Motor neuron (in vitro differentiated cells): ENCODE data around the gene CD99. TPM values are rescaled to one million over a fixed set of nuclear protein-coding genes. Genes with fewer than 3 reads are reported as not detected.
"Not testable (repeated sequence)": the region's sequence is repeated elsewhere in the genome, so short reads cannot be mapped to it uniquely, and the experiment has no call there.

Source experiments
- ATAC-seq, 8 experiments: fragments of 200-7000 bp; cut with Tn5 transposase; replicated peaks in 6 of 8; 2 replicates each; pipeline ENCODE4 v1.8.0; 2021; ENCODE audit warnings: mild to moderate bottlenecking in 8 of 8, moderate library complexity in 8 of 8
- H3K27ac ChIP-seq, 2 donors: fragments of 250-450 bp; sonication (Bioruptor Pico); 2 replicates each; pipeline ENCODE4 v1.9.0; 2021; ENCODE audit warnings: antibody characterized with exemption in 2 of 2, mild to moderate bottlenecking in 2 of 2, moderate library complexity in 1 of 2
- H3K4me1 ChIP-seq, 2 donors: fragments of 250-450 bp; sonication (Bioruptor Pico); replicated peaks in 1 of 2; 2 replicates each; pipeline ENCODE4 v1.6.1; 2021; ENCODE audit warnings: antibody characterized with exemption in 2 of 2, mild to moderate bottlenecking in 2 of 2, moderate library complexity in 1 of 2
- H3K4me3 ChIP-seq, 5 donors: fragments of 250-450 bp; sonication (Bioruptor Pico); 2 replicates each; pipeline ENCODE4 v1.9.0; 2021; ENCODE audit warnings: antibody characterized with exemption in 5 of 5, mild to moderate bottlenecking in 5 of 5, moderate library complexity in 4 of 5
- WGBS, 10 experiments: fragments of 450-650 bp; shearing (Covaris generic); methylation state at CpG; one replicate each; pipeline ENCODE4 v1.0.0; 2022; 5-methylcytosine and 5-hydroxymethylcytosine counted together
- in situ Hi-C, 9 experiments: fragments of 400-800 bp; cut with MboI; loops; one replicate each; pipeline ENCODE4 v1.15.0; 2021; ENCODE audit warnings: low sequenced_read_pairs in 9 of 9, low pct_unique_long_range_greater_than_20kb in 2 of 9; ENCODE audit not compliant: unreplicated experiment in 9 of 9
- total RNA-seq, 8 experiments: library from RNA; unstranded; fragments of 300-600 nt; gene quantifications; 2 replicates each; pipeline versions ENCODE4 v1.2.3 to v1.2.4, GENCODE V29; 2022

CD99 gene
- total RNA-seq, 8 experiments from 2014 or later, result 35.8 to 430 (median 104) TPM

- H3K27ac ChIP-seq, result no peak overlapping the region
- H3K4me3 ChIP-seq, result no peak overlapping the region
- H3K4me1 ChIP-seq, result no peaks in the 10 kb centered on the region
- 72 to 100% (median 87%) methylated on average over 1 to 8 of the region's 9 CpGs; no CpG with 5 or more reads in 2 of the 10 experiments for WGBS, 10 experiments
- in situ Hi-C loops, result no loop called here
- no peak for ATAC-seq
Measured at GRCh38 chrX:2732076-2732475, 41.0 kb downstream of the CD99 start.

DNA sequence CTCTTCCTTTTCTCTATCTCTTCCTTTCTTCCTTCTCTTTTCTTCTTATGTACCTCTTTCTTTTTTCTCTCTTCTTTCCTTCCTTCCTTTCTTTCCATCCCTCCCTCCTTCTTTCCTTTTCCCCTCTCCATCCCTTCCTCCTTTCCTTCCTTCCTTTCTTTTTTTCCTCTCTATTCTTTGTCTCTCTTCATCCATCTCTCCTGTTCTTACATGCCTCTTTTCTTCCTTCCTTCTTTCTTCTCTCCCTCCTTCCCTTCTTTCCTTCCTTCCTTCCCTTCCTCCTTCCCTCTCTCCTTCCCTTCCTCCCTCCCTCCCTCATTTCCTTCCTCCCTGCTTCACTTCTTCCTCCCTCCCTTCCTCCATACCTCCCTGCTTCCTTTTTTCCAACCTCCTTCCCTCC is 41.6 kb downstream of the CD99 start:
- in situ Hi-C loops, result no loop called here
- Histone ChIP-seq H3K4me3 (no peak overlapping the region), H3K27ac (no peak overlapping the region), H3K4me1 (no peaks in the 10 kb centered on the region)
- no peak for ATAC-seq

DNA sequence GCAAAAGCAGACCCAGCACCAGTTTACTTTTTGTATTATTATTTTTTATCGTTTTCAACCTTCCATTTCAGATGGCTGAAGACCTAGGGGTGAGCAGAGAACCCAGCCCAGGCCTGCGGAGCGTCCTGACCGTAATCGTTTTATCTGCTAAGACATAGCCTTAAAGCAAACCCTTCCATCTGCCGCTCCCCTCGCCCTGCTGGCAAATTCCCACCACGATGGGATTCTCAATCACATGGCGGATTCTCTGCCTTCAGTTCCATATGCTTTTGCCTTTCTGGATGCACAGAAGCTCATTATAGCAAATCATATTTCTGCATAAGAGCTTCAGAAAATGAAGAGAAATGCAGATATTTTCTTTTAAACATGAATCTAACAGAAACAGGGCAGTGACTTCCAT is 42.2 kb downstream of the CD99 start:
- Histone ChIP-seq H3K27ac (no peak overlapping the region), H3K4me1 (no peaks in the 10 kb centered on the region), H3K4me3 (no peak overlapping the region)
- 82 to 100% (median 93%) methylated on average over 1 to 9 of the region's 9 CpGs; no CpG with 5 or more reads in 1 of the 10 experiments for WGBS, 10 experiments
- no peak for ATAC-seq
- in situ Hi-C loops, result no loop called here

GRCh38 chrX:2735270-2735669 is 44.2 kb downstream of the CD99 start:
- in situ Hi-C loops, result no loop called here
- WGBS, 10 experiments, result 90 to 100% (median 100%) methylated on average over 1 to 4 of the region's 4 CpGs; no CpG with 5 or more reads in 1 of the 10 experiments
- no peak overlapping the region for H3K4me3 ChIP-seq
- no peak for ATAC-seq
- no peak overlapping the region for H3K27ac ChIP-seq
- H3K4me1 ChIP-seq, result no peaks in the 10 kb centered on the region

GRCh38 chrX:2740672-2741071 is 49.6 kb downstream of the CD99 start:
- Histone ChIP-seq H3K27ac (no peak overlapping the region), H3K4me1 (no peaks in the 10 kb centered on the region), H3K4me3 (no peak overlapping the region)
- ATAC-seq, result no peak
- in situ Hi-C loops, result no loop called here
- 69 to 100% (median 89%) methylated on average over 1 to 11 of the region's 11 CpGs; no CpG with 5 or more reads in 4 of the 10 experiments for WGBS, 10 experiments

- 95 to 100% (median 100%) methylated on average over 1 to 3 of the region's 3 CpGs; no CpG with 5 or more reads in 1 of the 10 experiments for WGBS, 10 experiments
- in situ Hi-C loops, result no loop called here
- Histone ChIP-seq H3K27ac (no peak overlapping the region), H3K4me3 (no peak overlapping the region), H3K4me1 (peaks cover 0 to 4% of the 10 kb centered on the region in 2 donors)
- ATAC-seq, result no peak
Measured at GRCh38 chrX:2741386-2741785, 50.3 kb downstream of the CD99 start.

- H3K27ac ChIP-seq, in situ Hi-C loops, H3K4me3 ChIP-seq, H3K4me1 ChIP-seq, ATAC-seq: not testable (repeated sequence)
- WGBS, 10 experiments, result 9 to 69% (median 60%) methylated on average over 1 to 6 of the region's 6 CpGs
Measured at GRCh38 chrX:2746250-2746649, 55.2 kb downstream of the CD99 start.

- in situ Hi-C loops, result no loop called here
- H3K4me1 ChIP-seq, result peaks cover 0 to 5% of the 10 kb centered on the region in 2 donors
- no peak overlapping the region for H3K27ac ChIP-seq
- ATAC-seq, result no peak
- 28 to 96% (median 74%) methylated on average over 3 to 8 of the region's 8 CpGs; no CpG with 5 or more reads in 2 of the 10 experiments for WGBS, 10 experiments
- no peak overlapping the region for H3K4me3 ChIP-seq
Measured at GRCh38 chrX:2748171-2748814, 57.2 kb downstream of the CD99 start.

DNA sequence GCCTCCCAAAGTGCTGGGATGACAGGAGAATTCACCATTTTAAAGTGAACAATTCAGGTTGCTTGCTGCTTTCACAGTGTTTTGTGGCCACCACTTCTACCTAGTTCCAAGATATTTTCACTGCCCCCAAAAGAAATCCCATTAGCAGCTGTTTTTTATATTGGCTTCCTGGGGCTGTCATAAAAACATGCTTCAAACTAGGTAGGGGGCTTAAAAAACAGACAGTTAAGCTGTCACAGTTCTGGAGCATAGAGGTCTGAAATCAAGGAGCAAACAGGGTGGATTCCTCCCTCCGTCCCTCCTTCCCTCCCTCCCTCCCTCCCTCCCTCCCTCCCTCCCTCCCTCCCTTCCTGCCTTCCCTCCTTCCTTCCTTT is 57.7 kb downstream of the CD99 start:
- in situ Hi-C loops, result no loop called here

DNA sequence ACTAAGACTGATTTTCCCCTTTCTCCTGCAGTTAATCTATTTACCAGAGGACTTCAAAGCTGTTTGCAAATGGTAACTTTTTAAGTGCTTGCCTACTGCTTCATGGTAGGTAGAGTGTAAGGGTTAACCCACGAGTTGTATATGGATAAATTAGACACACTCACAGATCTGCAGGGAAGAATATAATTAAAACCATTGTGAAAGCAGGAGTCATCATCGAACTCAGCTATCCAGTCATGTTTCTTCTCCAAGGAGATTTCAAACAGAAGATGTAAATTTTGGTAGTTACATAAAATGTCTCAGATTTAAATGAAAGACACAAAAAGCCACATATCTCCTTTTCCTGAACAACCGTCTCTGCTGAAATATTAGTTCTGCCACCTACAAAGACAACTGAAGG is 60.2 kb downstream of the CD99 start:
- Histone ChIP-seq H3K27ac (no peak overlapping the region), H3K4me1 (peaks cover 0 to 3% of the 10 kb centered on the region in 2 donors), H3K4me3 (no peak overlapping the region)
- in situ Hi-C loops, result no loop called here
- ATAC-seq, result peak in 2 of 8 experiments; percentile 2 to 4
- 0 to 100% (median 67%) methylated on average over 1 to 3 of the region's 3 CpGs; no CpG with 5 or more reads in 3 of the 10 experiments for WGBS, 10 experiments

More for the DNA sequence above, 57.7 kb downstream of the CD99 start:
- H3K27ac ChIP-seq, result no peak overlapping the region
- H3K4me3 ChIP-seq, result no peak overlapping the region
- no CpG with 5 or more reads among the region's 1 CpG for WGBS, 10 experiments
- peaks cover 0 to 5% of the 10 kb centered on the region in 2 donors for H3K4me1 ChIP-seq
- ATAC-seq, result no peak

- in situ Hi-C loops, H3K27ac ChIP-seq, H3K4me1 ChIP-seq, H3K4me3 ChIP-seq: not testable (repeated sequence)
- ATAC-seq, result peak in 3 of 8 experiments; percentile 76 to 83 (median 81)
- 0 to 100% methylated on average over 1 to 2 of the region's 11 CpGs; no CpG with 5 or more reads in 8 of the 10 experiments for WGBS, 10 experiments
Measured at GRCh38 chrX:2751874-2752300, 60.8 kb downstream of the CD99 start, which contains the start of gene XG. Gene XG, plus strand, starts transcription at chrX:2752040. Its CDS starts 235 bp downstream, at chrX:2752275.

DNA sequence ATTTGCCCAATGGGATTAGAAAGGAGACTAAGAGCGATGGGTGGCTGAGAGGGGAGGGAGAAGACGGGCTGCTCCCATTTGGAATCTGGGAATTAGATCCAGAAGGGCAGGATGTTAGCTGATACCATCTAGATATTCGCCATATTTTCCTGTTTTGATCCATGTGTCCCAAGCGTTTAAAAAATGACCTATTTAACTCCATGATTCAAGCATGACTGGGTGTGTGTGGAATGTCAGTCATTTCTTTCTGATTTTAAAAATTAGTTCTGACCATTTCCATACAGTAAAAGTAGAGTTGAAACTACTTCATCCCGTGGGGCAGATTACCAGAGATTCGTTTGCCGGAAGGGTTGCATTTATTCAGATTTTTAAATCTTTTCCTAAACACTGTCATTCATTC is 61.3 kb downstream of the CD99 start:
- H3K4me3 ChIP-seq, H3K4me1 ChIP-seq, in situ Hi-C loops, H3K27ac ChIP-seq: not testable (repeated sequence)
- WGBS, 10 experiments, result 0 to 100% (median 10%) methylated on average over 2 to 3 of the region's 7 CpGs; no CpG with 5 or more reads in 5 of the 10 experiments
- ATAC-seq, result peak in 3 of 8 experiments; percentile 4 to 18 (median 16)

GRCh38 chrX:2755163-2755715 is 64.1 kb downstream of the CD99 start:
- H3K27ac ChIP-seq, in situ Hi-C loops, H3K4me3 ChIP-seq, H3K4me1 ChIP-seq: not testable (repeated sequence)
- peak in 6 of 8 experiments; percentile 13 to 75 (median 42) for ATAC-seq
- 8 to 100% methylated on average over 1 to 2 of the region's 5 CpGs; no CpG with 5 or more reads in 8 of the 10 experiments for WGBS, 10 experiments
